B cell (primary cell): Measurements from ENCODE around the gene SHROOM2. TPM values are rescaled to one million over a fixed set of nuclear protein-coding genes. Genes with fewer than 3 reads are reported as not detected.

Experiments used
- ATAC-seq: fragments of 200-7000 bp; cut with Tn5 transposase; one replicate; pipeline ENCODE4 v1.10.0; 2021; ENCODE audit warnings: low read depth, mild to moderate bottlenecking, moderate number of reproducible peaks, moderate library complexity
- CTCF ChIA-PET: fragments of 350-600 bp; sonication (Branson Sonifier 250); formaldehyde crosslinking; loops from one replicate; lab custom pipeline; 2021; ENCODE audit warnings: antibody characterized with exemption, inconsistent platforms; lab: Charles Lee
- POLR2A ChIA-PET: fragments of 350-600 bp; sonication (Branson Sonifier 250); formaldehyde crosslinking; loops from one replicate; lab custom pipeline; 2021; ENCODE audit warnings: antibody characterized with exemption; lab: Charles Lee
- DNase-seq: peaks from one replicate; pipeline ENCODE4 v3.0.0; 2013
- H2AFZ ChIP-seq: 2 replicates; pipeline ENCODE4 v1.6.1; 2012; ENCODE audit warnings: mild to moderate bottlenecking, low read depth, low read length; ENCODE audit not compliant: insufficient read depth, poor library complexity, severe bottlenecking
- H3K27ac ChIP-seq, 2 donors: 1 replicate in 1 of 2; 2 replicates in 1 of 2; pipeline ENCODE4 v1.5.1; 2012 to 2013; ENCODE audit warnings: low read length in 2 of 2, mild to moderate bottlenecking in 2 of 2, moderate library complexity in 1 of 2
- H3K27me3 ChIP-seq, 4 experiments: fragments of 200-600 bp in 1 of 4; sonication (generic) in 1 of 4; replicated peaks in 1 of 4; 1 replicate in 2 of 4; 2 replicates in 2 of 4; pipeline versions ENCODE4 v1.6.1 to v1.7.0; 2013 to 2016; ENCODE audit warnings: low read length in 3 of 4, mild to moderate bottlenecking in 2 of 4, mixed read lengths in 1 of 4, moderate library complexity in 1 of 4; ENCODE audit not compliant: insufficient read depth in 4 of 4, control insufficient read depth in 3 of 4; ENCODE audit errors: control extremely low read depth in 1 of 4
- H3K36me3 ChIP-seq, 2 experiments: replicated peaks in 1 of 2; 1 replicate in 1 of 2; 2 replicates in 1 of 2; pipeline versions ENCODE4 v1.6.1 to v1.7.1; 2013; ENCODE audit warnings: low read length in 1 of 2; ENCODE audit not compliant: insufficient read depth in 2 of 2, control insufficient read depth in 1 of 2; ENCODE audit errors: control extremely low read depth in 1 of 2, extremely low read depth in 1 of 2
- H3K4me1 ChIP-seq, 2 donors: fragments of 200-600 bp in 1 of 2; sonication (generic) in 1 of 2; 1 replicate in 1 of 2; 2 replicates in 1 of 2; pipeline versions ENCODE4 v1.5.1 to v1.6.1; 2013 to 2017; ENCODE audit warnings: low read length in 2 of 2; ENCODE audit not compliant: control insufficient read depth in 2 of 2, insufficient read depth in 2 of 2
- H3K4me2 ChIP-seq: replicated peaks from 2 replicates; pipeline ENCODE3; 2012; ENCODE audit warnings: mild to moderate bottlenecking, low read depth, low read length; ENCODE audit not compliant: poor library complexity, severe bottlenecking
- H3K4me3 ChIP-seq, 5 experiments: fragments of 200-600 bp in 1 of 5; sonication (generic) in 1 of 5; 1 replicate in 3 of 5; 2 replicates in 2 of 5; pipeline versions ENCODE4 v1.5.1 to v1.7.0; 2011 to 2016; ENCODE audit warnings: low read length in 4 of 5, mild to moderate bottlenecking in 4 of 5, low read depth in 2 of 5, control low read depth in 1 of 5, moderate library complexity in 1 of 5; ENCODE audit not compliant: insufficient read depth in 1 of 5; ENCODE audit errors: control extremely low read depth in 1 of 5, extremely low read depth in 1 of 5
- H3K79me2 ChIP-seq: fragments of 200-600 bp; sonication (generic); one replicate; pipeline ENCODE4 v1.6.0; 2016; ENCODE audit warnings: low read length; ENCODE audit not compliant: control insufficient read depth, insufficient read depth
- H3K9ac ChIP-seq: fragments of 200-600 bp; sonication (generic); 2 replicates; pipeline ENCODE4 v1.6.1; 2017; ENCODE audit warnings: mild to moderate bottlenecking, low read length, moderate library complexity
- H3K9me3 ChIP-seq, 3 donors: one replicate each; pipeline versions ENCODE4 v1.6.1 to v1.7.1; 2013; ENCODE audit warnings: low read length in 2 of 3; ENCODE audit not compliant: control insufficient read depth in 2 of 3, insufficient read depth in 1 of 3; ENCODE audit errors: control extremely low read depth in 1 of 3
- H4K20me1 ChIP-seq: 2 replicates; pipeline ENCODE4 v1.6.0; 2012; ENCODE audit warnings: mild to moderate bottlenecking, low read length; ENCODE audit not compliant: insufficient read depth, control insufficient read depth, poor library complexity, severe bottlenecking
- H3K27ac Mint-ChIP-seq: one replicate; pipeline ENCODE4 v1.8.0; 2021; ENCODE audit warnings: mixed read lengths
- H3K27me3 Mint-ChIP-seq: one replicate; pipeline ENCODE4 v1.8.0; 2021; ENCODE audit warnings: mixed read lengths
- H3K4me1 Mint-ChIP-seq: one replicate; pipeline ENCODE4 v1.8.0; 2021; ENCODE audit warnings: mixed read lengths
- H3K4me3 Mint-ChIP-seq: one replicate; pipeline ENCODE4 v1.8.0; 2021; ENCODE audit warnings: mixed read lengths
- H3K9me3 Mint-ChIP-seq: one replicate; pipeline ENCODE4 v1.8.0; 2022; ENCODE audit warnings: mixed read lengths; ENCODE audit not compliant: insufficient read depth
- CTCF ChIP-seq: fragments of 200-600 bp; IDR thresholded peaks from one replicate; pipeline ENCODE4 v1.8.0; 2022; ENCODE audit warnings: antibody characterized with exemption, mild to moderate bottlenecking
- EZH2 ChIP-seq: IDR thresholded peaks from 2 replicates; pipeline ENCODE4 v1.6.1; 2012; ENCODE audit warnings: borderline replicate concordance, low read depth, mild to moderate bottlenecking, moderate library complexity, low read length; ENCODE audit not compliant: insufficient read depth, poor library complexity, severe bottlenecking
- WGBS: methylation state at CpG from one replicate; pipeline ENCODE4 v1.1.5; 2013; ENCODE audit warnings: missing lambda C conversion rate; ENCODE audit not compliant: insufficient coverage; 5-methylcytosine and 5-hydroxymethylcytosine counted together
- intact Hi-C: fragments of 100-400 bp; cut with micrococcal nuclease; formaldehyde crosslinking; loops from one replicate; pipeline ENCODE4 v1.10.0; 2022
- polyA plus RNA-seq: library from polyadenylated mRNA; depleted of rRNA; stranded (reverse); fragments of >200 nt; gene quantifications from 2 replicates; pipeline ENCODE4 v1.2.3, GENCODE V29; 2012
- total RNA-seq, 2 donors: library from RNA; stranded (reverse); fragments of 120-200 nt in 1 of 2; gene quantifications; 1 replicate in 1 of 2; 2 replicates in 1 of 2; pipeline versions ENCODE4 v1.2.3 to v1.2.4, GENCODE V29; 2013 to 2022

SHROOM2 gene
- total and polyA plus RNA-seq, 2 donors (not counting 1 experiment from before 2014, with no cell fraction given): not detected

GRCh38 chrX:9786798-9787635 is 788 bp downstream of the SHROOM2 start:
- H3K4me1 ChIP-seq: peaks cover 0 to 3% of the 10 kb centered on the region in 2 donors
- DNase-seq (no peak), ATAC-seq (no peak)
- TF ChIP-seq EZH2 (no peak), CTCF (no peak)
- peak overlapping the region; percentile 75 for H3K4me3 Mint-ChIP-seq
- H3K27me3 ChIP-seq: peaks cover 0 to 14% (median 2%) of the 10 kb centered on the region in 4 experiments
- H3K4me2 ChIP-seq: peak overlapping the region; percentile 37
- no peak overlapping the region for H3K27ac ChIP-seq
- H3K9ac ChIP-seq: no peak overlapping the region
- peaks cover 0 to 3% (median 0%) of the 10 kb centered on the region in 3 donors for H3K9me3 ChIP-seq
- H3K4me3 ChIP-seq: no peak overlapping the region
- no peaks in the 10 kb centered on the region for H3K9me3 Mint-ChIP-seq
- no peaks in the 10 kb centered on the region for H3K36me3 ChIP-seq
- ChIA-PET POLR2A (no interaction called here), CTCF (no interaction called here)
- H3K27ac Mint-ChIP-seq: no peak overlapping the region
- no peak overlapping the region for H2AFZ ChIP-seq
- peaks cover 20% of the 10 kb centered on the region for H3K27me3 Mint-ChIP-seq
- WGBS: 2% methylated on average over 31 of the region's 45 CpGs
- no peaks in the 10 kb centered on the region for H4K20me1 ChIP-seq
- no peaks in the 10 kb centered on the region for H3K4me1 Mint-ChIP-seq
- H3K79me2 ChIP-seq: no peaks in the 10 kb centered on the region
- intact Hi-C loops: no loop called here

GRCh38 chrX:9788911-9789310 is 2.7 kb downstream of the SHROOM2 start:
- DNase-seq: no peak
- intact Hi-C loops: no loop called here
- Histone ChIP-seq H3K9me3 (peaks cover 0 to 3% (median 0%) of the 10 kb centered on the region in 3 donors), H3K4me1 (peaks cover 0 to 3% of the 10 kb centered on the region in 2 donors), H2AFZ (no peak overlapping the region), H4K20me1 (no peaks in the 10 kb centered on the region), H3K9ac (no peak overlapping the region), H3K27me3 (peaks cover 0 to 14% (median 2%) of the 10 kb centered on the region in 4 experiments), H3K36me3 (no peaks in the 10 kb centered on the region), H3K4me3 (no peak overlapping the region), H3K4me2 (no peak overlapping the region), H3K79me2 (no peaks in the 10 kb centered on the region), H3K27ac (no peak overlapping the region)
- no peaks in the 10 kb centered on the region for H3K9me3 Mint-ChIP-seq
- WGBS: no CpG with 5 or more reads among the region's 2 CpGs
- H3K4me3 Mint-ChIP-seq: no peak overlapping the region
- ChIA-PET CTCF (no interaction called here), POLR2A (no interaction called here)
- H3K27me3 Mint-ChIP-seq: peaks cover 15% of the 10 kb centered on the region
- no peaks in the 10 kb centered on the region for H3K4me1 Mint-ChIP-seq
- TF ChIP-seq EZH2 (no peak), CTCF (no peak)
- ATAC-seq: no peak
- H3K27ac Mint-ChIP-seq: no peak overlapping the region
